HG03565 (cell line): ENCODE data around the gene OR9G1.
"Not testable (repeated sequence)": the region's sequence is repeated elsewhere in the genome, so short reads cannot be mapped to it uniquely, and the experiment has no call there.

Experiments
- ATAC-seq: cut with Tn5 transposase; IDR thresholded peaks from one replicate; pipeline ENCODE4 v1.9.1; 2021; ENCODE audit warnings: mild to moderate bottlenecking, moderate library complexity; ENCODE audit not compliant: unreplicated experiment

OR9G1 gene

GRCh38 chr11:56698795-56699194 lies at the start of gene OR9G1:
OR9G1 (plus strand) TSS chr11:56699095; CDS start chr11:56700388, 1,293 bp downstream.
- no peak for ATAC-seq

- ATAC-seq: no peak
These were observed 39.1 kb upstream of the OR9G1 start for GRCh38 chr11:56659755-56660154.

GRCh38 chr11:56663386-56663785 lies 35.5 kb upstream of the OR9G1 start, which contains the start of gene OR5AR1:
OR5AR1 (plus strand) TSS chr11:56663686; CDS start chr11:56663686, 0 bp downstream.
- ATAC-seq: no peak

- ATAC-seq: no peak
These were observed 27.9 kb upstream of the OR9G1 start for GRCh38 chr11:56670984-56671383.

- ATAC-seq: no peak
These were observed 10.3 kb upstream of the OR9G1 start for GRCh38 chr11:56688554-56689100.

- ATAC-seq: not testable (repeated sequence)
These were observed 7.7 kb upstream of the OR9G1 start for GRCh38 chr11:56691179-56691578.

GRCh38 chr11:56693428-56693827 lies 5.5 kb upstream of the OR9G1 start:
- ATAC-seq: no peak

- ATAC-seq: no peak
These were observed 1.5 kb downstream of the OR9G1 start for GRCh38 chr11:56700242-56700913.

- no peak for ATAC-seq
These were observed 2.1 kb downstream of the OR9G1 start for GRCh38 chr11:56700914-56701485.

GRCh38 chr11:56705784-56706396 lies 7.0 kb downstream of the OR9G1 start:
- no peak for ATAC-seq

- no peak for ATAC-seq
These were observed 7.6 kb downstream of the OR9G1 start for GRCh38 chr11:56706486-56706885.

GRCh38 chr11:56714206-56714605 lies 15.3 kb downstream of the OR9G1 start:
- no peak for ATAC-seq

GRCh38 chr11:56716379-56716854 lies 17.5 kb downstream of the OR9G1 start:
- peak; percentile 69 for ATAC-seq

GRCh38 chr11:56720513-56720912 lies 21.6 kb downstream of the OR9G1 start:
- no peak for ATAC-seq

GRCh38 chr11:56740107-56740506 lies 41.2 kb downstream of the OR9G1 start:
- ATAC-seq: no peak

GRCh38 chr11:56740886-56741285 lies 42.0 kb downstream of the OR9G1 start:
- no peak for ATAC-seq

GRCh38 chr11:56748597-56748996 lies 49.7 kb downstream of the OR9G1 start, which contains the start of gene OR9G4:
OR9G4 (minus strand) TSS chr11:56748697; CDS start chr11:56743766, 4,931 bp downstream.
- no peak for ATAC-seq

GRCh38 chr11:56750190-56750589 lies 51.3 kb downstream of the OR9G1 start:
- ATAC-seq: no peak

- ATAC-seq: no peak
These were observed 52.6 kb downstream of the OR9G1 start for GRCh38 chr11:56751480-56751879.
